HEK293 (cell line): ENCODE results near the gene SPIB.

Source experiments
- GLIS2 ChIP-seq: fragments of 450-650 bp; formaldehyde crosslinking; IDR thresholded peaks from 2 replicates; pipeline ENCODE4 v1.5.1; 2016; ENCODE audit warnings: missing biosample characterization, missing genetic modification characterization
- ZBTB17 ChIP-seq: fragments of 450-650 bp; formaldehyde crosslinking; IDR thresholded peaks from 2 replicates; pipeline ENCODE4 v1.5.1; 2016; ENCODE audit warnings: missing biosample characterization, missing genetic modification characterization
- ZBTB7A ChIP-seq: fragments of 450-650 bp; formaldehyde crosslinking; IDR thresholded peaks from 2 replicates; pipeline ENCODE4 v1.5.1; 2016; ENCODE audit warnings: low read depth, missing biosample characterization, missing genetic modification characterization
- ZNF146 ChIP-seq: fragments of 450-650 bp; formaldehyde crosslinking; IDR thresholded peaks from 2 replicates; pipeline ENCODE4 v1.5.1; 2016; ENCODE audit warnings: missing biosample characterization, missing genetic modification characterization
- ZNF155 ChIP-seq: fragments of 450-650 bp; formaldehyde crosslinking; IDR thresholded peaks from 2 replicates; pipeline ENCODE4 v1.5.1; 2016; ENCODE audit warnings: missing biosample characterization, missing genetic modification characterization
- ZNF830 ChIP-seq: fragments of 450-650 bp; IDR thresholded peaks from 2 replicates; pipeline ENCODE4 v1.5.0; 2018; ENCODE audit warnings: missing biosample characterization, missing genetic modification characterization, low read depth, mild to moderate bottlenecking, moderate library complexity
- TF ChIP-seq, protein P1 (sequence below): fragments of 450-650 bp; formaldehyde crosslinking; IDR thresholded peaks from 2 replicates; pipeline ENCODE4 v1.5.1; 2016; ENCODE audit warnings: missing biosample characterization, missing genetic modification characterization
- TF ChIP-seq, protein P2 (sequence below): fragments of 450-650 bp; formaldehyde crosslinking; IDR thresholded peaks from 2 replicates; pipeline ENCODE4 v1.5.1; 2016; ENCODE audit warnings: missing biosample characterization, missing genetic modification characterization

DNA sequence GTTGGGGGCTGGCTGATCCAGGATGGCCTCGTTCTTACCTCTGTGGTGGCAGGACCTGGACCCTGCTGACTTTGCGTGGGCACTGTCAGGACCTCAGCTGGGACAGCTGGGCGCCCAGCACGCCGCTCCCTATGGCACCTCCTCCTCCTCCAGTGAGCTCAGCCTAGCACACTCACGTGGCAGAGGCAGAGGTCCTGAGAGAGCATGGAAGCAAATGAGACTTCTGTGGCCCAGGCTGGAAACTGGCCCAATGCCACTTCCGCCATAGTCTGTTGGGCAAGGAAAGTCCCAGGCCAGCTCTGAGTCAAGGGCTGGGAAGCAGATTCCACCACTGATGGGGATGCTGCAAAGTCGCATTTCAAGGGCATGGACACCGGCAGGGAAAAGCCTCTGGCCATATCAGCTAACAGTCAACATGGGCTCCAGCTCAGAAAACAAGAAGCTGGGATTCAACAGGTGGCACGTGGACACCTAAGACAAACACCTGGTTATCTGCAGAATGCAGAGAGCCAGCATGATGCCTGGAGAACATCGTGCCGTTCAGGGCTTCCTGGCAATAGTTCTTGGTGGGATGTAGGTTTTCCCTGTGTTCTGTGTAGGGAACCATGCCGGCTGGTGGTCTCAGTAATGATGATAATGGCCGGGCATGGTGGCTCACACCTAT is 30.6 kb downstream of the SPIB start:
- TF ChIP-seq ZNF830: no peak
- TF ChIP-seq ZNF155: no peak
- TF ChIP-seq ZBTB17 (tag by site-specific recombination): no peak
- TF ChIP-seq, protein P1, sequence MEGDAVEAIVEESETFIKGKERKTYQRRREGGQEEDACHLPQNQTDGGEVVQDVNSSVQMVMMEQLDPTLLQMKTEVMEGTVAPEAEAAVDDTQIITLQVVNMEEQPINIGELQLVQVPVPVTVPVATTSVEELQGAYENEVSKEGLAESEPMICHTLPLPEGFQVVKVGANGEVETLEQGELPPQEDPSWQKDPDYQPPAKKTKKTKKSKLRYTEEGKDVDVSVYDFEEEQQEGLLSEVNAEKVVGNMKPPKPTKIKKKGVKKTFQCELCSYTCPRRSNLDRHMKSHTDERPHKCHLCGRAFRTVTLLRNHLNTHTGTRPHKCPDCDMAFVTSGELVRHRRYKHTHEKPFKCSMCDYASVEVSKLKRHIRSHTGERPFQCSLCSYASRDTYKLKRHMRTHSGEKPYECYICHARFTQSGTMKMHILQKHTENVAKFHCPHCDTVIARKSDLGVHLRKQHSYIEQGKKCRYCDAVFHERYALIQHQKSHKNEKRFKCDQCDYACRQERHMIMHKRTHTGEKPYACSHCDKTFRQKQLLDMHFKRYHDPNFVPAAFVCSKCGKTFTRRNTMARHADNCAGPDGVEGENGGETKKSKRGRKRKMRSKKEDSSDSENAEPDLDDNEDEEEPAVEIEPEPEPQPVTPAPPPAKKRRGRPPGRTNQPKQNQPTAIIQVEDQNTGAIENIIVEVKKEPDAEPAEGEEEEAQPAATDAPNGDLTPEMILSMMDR (tag by site-specific recombination): no peak
- TF ChIP-seq, protein P2, sequence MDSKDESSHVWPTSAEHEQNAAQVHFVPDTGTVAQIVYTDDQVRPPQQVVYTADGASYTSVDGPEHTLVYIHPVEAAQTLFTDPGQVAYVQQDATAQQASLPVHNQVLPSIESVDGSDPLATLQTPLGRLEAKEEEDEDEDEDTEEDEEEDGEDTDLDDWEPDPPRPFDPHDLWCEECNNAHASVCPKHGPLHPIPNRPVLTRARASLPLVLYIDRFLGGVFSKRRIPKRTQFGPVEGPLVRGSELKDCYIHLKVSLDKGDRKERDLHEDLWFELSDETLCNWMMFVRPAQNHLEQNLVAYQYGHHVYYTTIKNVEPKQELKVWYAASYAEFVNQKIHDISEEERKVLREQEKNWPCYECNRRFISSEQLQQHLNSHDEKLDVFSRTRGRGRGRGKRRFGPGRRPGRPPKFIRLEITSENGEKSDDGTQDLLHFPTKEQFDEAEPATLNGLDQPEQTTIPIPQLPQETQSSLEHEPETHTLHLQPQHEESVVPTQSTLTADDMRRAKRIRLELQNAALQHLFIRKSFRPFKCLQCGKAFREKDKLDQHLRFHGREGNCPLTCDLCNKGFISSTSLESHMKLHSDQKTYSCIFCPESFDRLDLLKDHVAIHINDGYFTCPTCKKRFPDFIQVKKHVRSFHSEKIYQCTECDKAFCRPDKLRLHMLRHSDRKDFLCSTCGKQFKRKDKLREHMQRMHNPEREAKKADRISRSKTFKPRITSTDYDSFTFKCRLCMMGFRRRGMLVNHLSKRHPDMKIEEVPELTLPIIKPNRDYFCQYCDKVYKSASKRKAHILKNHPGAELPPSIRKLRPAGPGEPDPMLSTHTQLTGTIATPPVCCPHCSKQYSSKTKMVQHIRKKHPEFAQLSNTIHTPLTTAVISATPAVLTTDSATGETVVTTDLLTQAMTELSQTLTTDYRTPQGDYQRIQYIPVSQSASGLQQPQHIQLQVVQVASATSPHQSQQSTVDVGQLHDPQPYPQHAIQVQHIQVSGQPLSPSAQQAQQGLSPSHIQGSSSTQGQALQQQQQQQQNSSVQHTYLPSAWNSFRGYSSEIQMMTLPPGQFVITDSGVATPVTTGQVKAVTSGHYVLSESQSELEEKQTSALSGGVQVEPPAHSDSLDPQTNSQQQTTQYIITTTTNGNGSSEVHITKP: no peak
- no peak for TF ChIP-seq ZBTB7A (tag by site-specific recombination)
- TF ChIP-seq ZNF146 (tag by site-specific recombination): no peak
- no peak for TF ChIP-seq GLIS2 (tag by site-specific recombination)
